ENCODE data around the gene LPCAT1.

The LPCAT1 gene

GRCh38 chr5:1480217-1480616 is 43.5 kb downstream of the LPCAT1 start:
- no peak for TF ChIP-seq PATZ1 (CRISPR knock-in tag; IDR thresholded peaks at IDR 0.05; ENCODE audit: borderline replicate concordance)
- TF ChIP-seq RARB (CRISPR knock-in tag; IDR thresholded peaks at IDR 0.05), result no peak
- TF ChIP-seq GLIS3 (CRISPR knock-in tag; IDR thresholded peaks at IDR 0.05), result no peak
- no peak for TF ChIP-seq PPARA (CRISPR knock-in tag; IDR thresholded peaks at IDR 0.05; ENCODE audit: borderline replicate concordance)
- TF ChIP-seq ARNTL (CRISPR knock-in tag; IDR thresholded peaks at IDR 0.05; ENCODE audit: borderline replicate concordance, low read depth), result no peak
- no peak for TF ChIP-seq ZC3H10 (CRISPR knock-in tag; IDR thresholded peaks at IDR 0.05)
- TF ChIP-seq TSHZ2 (CRISPR knock-in tag; IDR thresholded peaks at IDR 0.05), result no peak
- no peak for TF ChIP-seq SNAI2 (CRISPR knock-in tag; IDR thresholded peaks at IDR 0.05)
- no peak for TF ChIP-seq ZNF565 (CRISPR knock-in tag; conservative IDR thresholded peaks at IDR 0.05; ENCODE audit: low read depth)
- no peak for TF ChIP-seq ZNF70 (CRISPR knock-in tag; IDR thresholded peaks at IDR 0.05)
- TF ChIP-seq BACH2 (CRISPR knock-in tag; IDR thresholded peaks at IDR 0.05; ENCODE audit: borderline replicate concordance), result no peak
- no peak for TF ChIP-seq CSRNP3 (CRISPR knock-in tag; IDR thresholded peaks at IDR 0.05)
- no peak for TF ChIP-seq TCF4 (CRISPR knock-in tag; IDR thresholded peaks at IDR 0.05; ENCODE audit: borderline replicate concordance)
- no peak for TF ChIP-seq CSDC2 (CRISPR knock-in tag; IDR thresholded peaks at IDR 0.05)
- TF ChIP-seq POU6F1 (CRISPR knock-in tag; IDR thresholded peaks at IDR 0.05; ENCODE audit: borderline replicate concordance, low read depth), result no peak
- TF ChIP-seq ESRRG (CRISPR knock-in tag; IDR thresholded peaks at IDR 0.05), result no peak
- TF ChIP-seq ZFP3 (CRISPR knock-in tag; IDR thresholded peaks at IDR 0.05), result no peak
- TF ChIP-seq ZNF8 (CRISPR knock-in tag; IDR thresholded peaks at IDR 0.05), result no peak
- no peak for TF ChIP-seq OSR1 (CRISPR knock-in tag; IDR thresholded peaks at IDR 0.05)
- ATAC-seq, result no peak

- ATAC-seq, result peak; percentile 44
- TF ChIP-seq SNAI2 (CRISPR knock-in tag; IDR thresholded peaks at IDR 0.05), result no peak
- TF ChIP-seq TOX (CRISPR knock-in tag; IDR thresholded peaks at IDR 0.05; ENCODE audit: borderline replicate concordance), result no peak
- no peak for TF ChIP-seq TCF4 (CRISPR knock-in tag; IDR thresholded peaks at IDR 0.05; ENCODE audit: borderline replicate concordance)
These were observed 44.1 kb downstream of the LPCAT1 start for GRCh38 chr5:1479581-1480188.

- TF ChIP-seq CSDC2 (CRISPR knock-in tag; IDR thresholded peaks at IDR 0.05), result no peak
- TF ChIP-seq ZNF70 (CRISPR knock-in tag; IDR thresholded peaks at IDR 0.05), result no peak
- no peak for TF ChIP-seq ZFP30 (CRISPR knock-in tag; IDR thresholded peaks at IDR 0.05)
- TF ChIP-seq GLIS3 (CRISPR knock-in tag; IDR thresholded peaks at IDR 0.05), result no peak
- TF ChIP-seq ZC3H10 (CRISPR knock-in tag; IDR thresholded peaks at IDR 0.05), result no peak
- no peak for TF ChIP-seq ZNF8 (CRISPR knock-in tag; IDR thresholded peaks at IDR 0.05)
- no peak for TF ChIP-seq ZNF565 (CRISPR knock-in tag; conservative IDR thresholded peaks at IDR 0.05; ENCODE audit: low read depth)
- no peak for ATAC-seq
These were observed 44.7 kb downstream of the LPCAT1 start for GRCh38 chr5:1479066-1479465.
